HL-60 (cell line): ENCODE measurements around the gene UCN2.

Experiments
- DNase-seq, 2 experiments: peaks; one replicate each; pipeline ENCODE4 v3.0.0-alpha.2; 2010 to 2020; ENCODE audit warnings: low read depth in 1 of 2, low spot score in 1 of 2
- H3K27ac ChIP-seq: fragments of 250-450 bp; sonication (Bioruptor Pico); replicated peaks from 2 replicates; pipeline ENCODE4 v1.5.1; 2020; ENCODE audit warnings: mild to moderate bottlenecking, moderate library complexity
- H3K27me3 ChIP-seq: fragments of 250-450 bp; sonication (Bioruptor Pico); 2 replicates; pipeline ENCODE4 v1.5.1; 2021; ENCODE audit warnings: mild to moderate bottlenecking, moderate library complexity; ENCODE audit not compliant: insufficient read depth, poor library complexity, severe bottlenecking
- H3K4me3 ChIP-seq: replicated peaks from 2 replicates; pipeline ENCODE4 v1.5.1; 2011; ENCODE audit warnings: mild to moderate bottlenecking, control low read depth, low read length; ENCODE audit not compliant: insufficient read depth
- GABPA ChIP-seq: IDR thresholded peaks from 2 replicates; pipeline ENCODE4 v1.6.1; 2012; ENCODE audit warnings: low read depth
- POLR2AphosphoS5 ChIP-seq: IDR thresholded peaks from 2 replicates; pipeline ENCODE4 v1.6.1; 2012; ENCODE audit warnings: low read depth
- REST ChIP-seq: IDR thresholded peaks from 2 replicates; pipeline ENCODE4 v1.6.1; 2012; ENCODE audit warnings: low read depth; ENCODE audit not compliant: insufficient replicate concordance
- SPI1 ChIP-seq: IDR thresholded peaks from 2 replicates; pipeline ENCODE4 v1.6.1; 2012; ENCODE audit warnings: low read depth, mild to moderate bottlenecking, borderline replicate concordance
- TF ChIP-seq, protein P1 (sequence below): IDR thresholded peaks from one replicate; pipeline ENCODE4 v1.5.1; 2011; ENCODE audit warnings: low read length, control low read depth, inconsistent platforms; ENCODE audit not compliant: insufficient read depth

UCN2 gene

DNA sequence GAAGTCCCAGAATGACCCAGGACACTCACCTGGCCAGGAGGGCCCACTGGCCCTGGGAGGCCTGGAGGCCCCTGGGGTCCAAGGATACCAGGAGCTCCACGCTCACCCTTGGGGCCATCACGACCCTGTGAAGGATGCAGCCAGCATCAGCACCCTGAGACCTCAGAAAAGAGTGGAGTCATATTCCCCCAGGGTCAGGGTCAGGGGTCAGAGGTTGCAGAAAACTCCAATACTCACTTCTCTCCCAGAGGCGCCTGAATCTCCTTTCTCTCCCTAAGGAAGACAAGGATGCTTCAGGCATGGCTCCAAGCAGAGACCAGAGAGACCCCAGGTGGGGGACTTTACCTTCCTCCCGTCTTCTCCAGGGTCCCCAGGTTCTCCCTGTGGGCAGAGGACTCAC, 13.1 kb upstream of the UCN2 start:
- no peaks in the 10 kb centered on the region for H3K27me3 ChIP-seq
- no peak for DNase-seq
- TF ChIP-seq SPI1: no peak
- no peak for TF ChIP-seq REST
- TF ChIP-seq, protein P1, sequence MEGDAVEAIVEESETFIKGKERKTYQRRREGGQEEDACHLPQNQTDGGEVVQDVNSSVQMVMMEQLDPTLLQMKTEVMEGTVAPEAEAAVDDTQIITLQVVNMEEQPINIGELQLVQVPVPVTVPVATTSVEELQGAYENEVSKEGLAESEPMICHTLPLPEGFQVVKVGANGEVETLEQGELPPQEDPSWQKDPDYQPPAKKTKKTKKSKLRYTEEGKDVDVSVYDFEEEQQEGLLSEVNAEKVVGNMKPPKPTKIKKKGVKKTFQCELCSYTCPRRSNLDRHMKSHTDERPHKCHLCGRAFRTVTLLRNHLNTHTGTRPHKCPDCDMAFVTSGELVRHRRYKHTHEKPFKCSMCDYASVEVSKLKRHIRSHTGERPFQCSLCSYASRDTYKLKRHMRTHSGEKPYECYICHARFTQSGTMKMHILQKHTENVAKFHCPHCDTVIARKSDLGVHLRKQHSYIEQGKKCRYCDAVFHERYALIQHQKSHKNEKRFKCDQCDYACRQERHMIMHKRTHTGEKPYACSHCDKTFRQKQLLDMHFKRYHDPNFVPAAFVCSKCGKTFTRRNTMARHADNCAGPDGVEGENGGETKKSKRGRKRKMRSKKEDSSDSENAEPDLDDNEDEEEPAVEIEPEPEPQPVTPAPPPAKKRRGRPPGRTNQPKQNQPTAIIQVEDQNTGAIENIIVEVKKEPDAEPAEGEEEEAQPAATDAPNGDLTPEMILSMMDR: no peak
- TF ChIP-seq GABPA: no peak
- no peak for TF ChIP-seq POLR2AphosphoS5
- H3K27ac ChIP-seq: no peak overlapping the region
- no peak overlapping the region for H3K4me3 ChIP-seq

GRCh38 chr3:48575366-48575765, 11.8 kb upstream of the UCN2 start:
- H3K27me3 ChIP-seq: no peaks in the 10 kb centered on the region
- TF ChIP-seq REST (no peak), GABPA (no peak), POLR2AphosphoS5 (no peak), SPI1 (no peak)
- TF ChIP-seq, protein P1: no peak
- H3K4me3 ChIP-seq: no peak overlapping the region
- no peak for DNase-seq
- no peak overlapping the region for H3K27ac ChIP-seq

- Histone ChIP-seq H3K27me3 (no peaks in the 10 kb centered on the region), H3K4me3 (no peak overlapping the region), H3K27ac (no peak overlapping the region)
- DNase-seq: no peak
- TF ChIP-seq REST (no peak), POLR2AphosphoS5 (no peak), GABPA (no peak), SPI1 (no peak)
- TF ChIP-seq, protein P1: no peak
Observed at GRCh38 chr3:48573973-48574585, 10.5 kb upstream of the UCN2 start.
